GM04503 (cell line): ENCODE data around the gene TFB2M.
A peak's percentile ranks its signal among the peaks of the same experiment; 100 is the strongest.
"Not testable (repeated sequence)": the region's sequence is repeated elsewhere in the genome, so short reads cannot be mapped to it uniquely, and the experiment has no call there.

Experiments used
- DNase-seq: peaks from one replicate; pipeline ENCODE4 v3.0.0-alpha.2; 2012; ENCODE audit warnings: low read depth

Gene TFB2M, protein sequence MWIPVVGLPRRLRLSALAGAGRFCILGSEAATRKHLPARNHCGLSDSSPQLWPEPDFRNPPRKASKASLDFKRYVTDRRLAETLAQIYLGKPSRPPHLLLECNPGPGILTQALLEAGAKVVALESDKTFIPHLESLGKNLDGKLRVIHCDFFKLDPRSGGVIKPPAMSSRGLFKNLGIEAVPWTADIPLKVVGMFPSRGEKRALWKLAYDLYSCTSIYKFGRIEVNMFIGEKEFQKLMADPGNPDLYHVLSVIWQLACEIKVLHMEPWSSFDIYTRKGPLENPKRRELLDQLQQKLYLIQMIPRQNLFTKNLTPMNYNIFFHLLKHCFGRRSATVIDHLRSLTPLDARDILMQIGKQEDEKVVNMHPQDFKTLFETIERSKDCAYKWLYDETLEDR

DNA sequence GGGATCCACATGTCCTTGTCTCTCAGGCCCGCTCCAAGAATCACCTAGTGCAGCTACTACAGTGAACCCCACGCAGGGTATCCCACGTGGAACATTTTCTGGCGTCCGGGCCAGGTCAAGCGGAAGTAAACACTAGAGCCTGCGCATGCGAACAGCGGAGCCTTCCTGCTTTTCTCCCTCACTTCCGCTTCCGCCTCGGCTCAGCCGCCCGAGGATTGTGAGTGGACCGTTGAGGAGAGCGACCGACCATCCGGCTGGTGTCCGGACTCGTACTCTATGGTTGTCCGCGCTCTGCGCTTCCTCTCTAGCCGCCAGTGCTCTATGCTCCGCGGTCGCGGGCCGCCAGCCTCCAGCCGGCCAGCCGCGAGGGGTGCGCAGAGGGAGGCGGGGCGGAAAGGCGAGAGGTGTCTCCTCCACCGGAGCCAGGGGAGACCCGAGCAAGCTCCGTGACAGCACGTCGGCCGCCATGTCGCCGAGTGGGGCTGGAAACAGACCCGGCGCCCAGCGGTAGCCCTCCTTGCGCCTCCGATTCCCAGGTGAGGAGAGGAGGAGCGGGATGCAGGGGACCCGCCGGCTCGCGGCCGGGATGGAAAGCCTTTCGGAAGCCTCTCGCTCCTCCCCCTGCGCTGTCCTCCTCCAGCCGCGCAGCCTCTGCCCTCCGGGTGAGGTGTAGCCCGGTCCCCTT lies at the start of gene TFB2M, which contains the start of gene CNST:
TFB2M (minus strand) TSS at position 134 of the 685 bp plus-strand sequence; CDS start at position 11, 123 bp downstream.
CNST (plus strand) TSS at position 329 of the 685 bp plus-strand sequence. CDS start 25,107 bp downstream, outside the sequence.
- peak; percentile 95 for DNase-seq

DNA sequence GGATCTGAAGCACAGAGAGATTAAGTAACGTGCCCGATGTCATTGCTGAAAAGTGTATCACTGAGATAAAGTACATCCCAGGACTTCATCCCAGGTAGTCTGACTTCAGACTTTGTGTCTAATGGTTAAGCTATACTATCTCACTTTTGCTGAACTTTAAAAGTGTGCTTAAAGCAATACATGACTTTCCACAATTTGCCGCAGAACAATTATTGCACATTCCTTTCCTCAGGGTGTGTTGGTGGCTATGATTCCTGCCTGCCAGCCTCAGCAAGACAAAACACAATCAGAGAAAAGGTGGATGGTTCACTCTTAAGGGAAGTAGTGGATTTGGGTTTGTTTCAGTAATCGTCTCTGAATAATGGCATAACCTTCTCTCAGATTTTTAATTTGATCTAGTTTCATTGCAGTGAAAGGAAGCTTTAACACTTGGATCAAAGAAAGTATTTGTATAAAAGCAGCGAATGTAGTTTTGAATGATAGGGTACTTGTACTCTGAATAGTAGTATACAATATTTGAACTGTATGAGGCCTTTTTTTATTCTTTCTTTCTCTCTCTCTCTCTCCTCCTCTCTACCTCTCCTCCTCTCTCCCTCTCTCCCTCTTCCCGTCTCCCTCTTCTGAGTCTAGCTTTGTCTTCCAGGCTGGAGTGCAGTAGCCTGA lies 47.2 kb upstream of the TFB2M start:
- no peak for DNase-seq

DNA sequence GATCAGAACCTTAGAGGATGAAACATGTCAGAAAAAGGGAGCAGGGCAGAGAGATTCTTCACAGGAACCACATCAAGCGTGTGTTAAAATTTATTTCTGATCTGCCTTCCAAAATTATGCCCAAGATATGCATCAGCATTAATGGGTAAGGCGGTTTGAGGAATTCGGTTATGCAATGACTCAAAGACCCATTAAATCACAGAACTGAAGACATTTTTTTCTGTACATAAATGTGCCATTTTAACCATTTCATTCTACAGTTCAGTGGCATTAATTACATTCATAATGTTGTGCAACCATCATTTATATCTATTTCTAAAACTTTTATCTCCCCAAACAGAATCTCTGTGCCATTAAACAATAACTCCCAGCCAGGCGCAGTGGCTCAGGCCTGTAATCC lies 43.6 kb upstream of the TFB2M start:
- DNase-seq = peak; percentile 65

DNA sequence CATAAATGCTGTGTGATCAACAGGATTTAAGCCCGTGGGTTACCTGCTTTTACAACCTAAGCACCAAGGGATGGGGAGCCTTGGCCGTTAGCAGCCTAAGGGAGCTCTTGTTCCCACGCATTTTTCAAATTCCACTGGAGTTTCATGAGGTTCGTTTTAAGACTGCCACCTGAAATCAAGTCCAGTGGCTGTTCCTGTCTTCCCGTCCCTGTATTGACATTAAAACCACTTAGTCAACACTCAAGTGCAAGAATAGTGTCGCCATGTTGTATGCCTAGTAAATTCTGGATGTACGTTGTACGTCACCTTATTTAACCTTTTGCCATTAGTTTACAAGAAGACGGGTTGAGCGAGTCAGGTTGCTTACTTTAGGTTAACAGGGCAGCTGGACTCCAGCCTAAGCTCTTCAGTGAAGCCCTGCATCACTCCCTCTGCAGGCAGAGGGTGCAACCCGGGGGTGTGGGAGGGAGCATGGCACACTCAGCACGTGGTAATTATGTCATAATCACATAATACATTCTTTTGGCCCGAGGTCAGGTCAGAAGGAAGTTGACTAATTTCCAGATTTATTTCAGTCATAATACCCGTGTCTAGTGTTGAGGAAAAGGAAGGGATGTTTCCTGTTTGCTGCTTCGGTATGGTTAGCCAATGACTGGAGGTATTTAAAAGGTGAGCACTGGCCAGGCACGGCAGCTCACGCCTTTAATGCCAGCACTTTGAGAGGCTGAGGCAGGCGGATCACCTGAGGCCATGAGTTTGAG lies 42.7 kb upstream of the TFB2M start:
- DNase-seq = peak; percentile 79

DNA sequence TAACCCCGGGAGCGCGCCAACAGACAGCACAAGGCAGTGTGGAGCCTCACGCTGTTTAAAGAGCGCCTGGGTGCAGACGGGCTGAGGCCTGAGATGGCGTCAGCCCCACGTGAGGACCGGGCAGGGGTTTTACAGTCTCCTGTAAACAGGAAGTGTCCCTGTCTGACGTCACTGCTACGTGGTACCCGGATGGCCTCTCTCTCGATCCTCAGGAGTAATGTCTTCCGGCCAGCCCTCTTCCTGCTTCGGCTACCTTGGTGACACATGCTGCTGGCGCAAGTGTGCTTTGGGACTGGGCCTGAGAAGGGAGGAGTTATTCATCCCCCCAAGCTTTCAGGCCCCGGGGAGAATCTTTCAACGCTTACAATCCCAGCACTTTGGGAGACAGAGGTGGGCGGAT lies 41.4 kb upstream of the TFB2M start:
- DNase-seq = no peak

DNA sequence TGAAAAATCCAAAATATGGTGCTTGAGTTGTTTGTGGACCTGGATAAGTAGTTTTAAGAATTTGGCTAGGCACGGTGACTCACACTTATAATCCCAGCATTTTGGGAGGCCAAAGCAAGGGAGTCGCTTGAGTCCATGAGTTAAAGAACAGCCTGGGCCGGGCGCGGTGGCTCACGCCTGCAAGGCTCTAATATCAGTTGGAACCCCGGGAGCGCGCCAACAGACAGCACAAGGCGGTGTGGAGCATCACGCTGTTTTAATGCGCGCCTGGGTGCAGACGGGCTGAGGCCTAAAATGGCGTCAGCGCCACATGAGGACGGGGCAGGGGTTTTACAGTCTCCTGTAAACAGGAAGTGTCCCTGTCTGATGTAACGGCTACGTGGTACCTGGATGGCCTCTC lies 39.2 kb upstream of the TFB2M start:
- DNase-seq = not testable (repeated sequence)

DNA sequence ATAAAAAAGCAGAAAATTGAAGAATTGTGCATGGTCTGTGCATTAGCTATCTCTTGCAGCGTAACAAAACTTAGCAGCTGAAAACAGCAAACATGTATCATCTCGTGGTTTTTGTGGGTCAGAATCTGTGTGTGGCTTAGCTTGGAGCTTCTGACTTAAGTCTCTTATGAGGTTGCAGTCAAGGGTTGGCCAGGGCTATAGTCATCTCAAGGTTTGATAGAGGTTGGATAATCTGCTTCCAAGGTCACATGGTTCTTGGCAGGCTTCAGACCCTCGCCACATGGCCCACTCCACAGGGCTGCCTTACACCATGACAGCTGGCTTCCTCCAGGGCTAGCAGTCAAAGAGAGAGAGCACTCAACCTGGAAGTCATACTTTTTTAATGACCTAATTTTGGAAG lies 36.1 kb upstream of the TFB2M start:
- no peak for DNase-seq

DNA sequence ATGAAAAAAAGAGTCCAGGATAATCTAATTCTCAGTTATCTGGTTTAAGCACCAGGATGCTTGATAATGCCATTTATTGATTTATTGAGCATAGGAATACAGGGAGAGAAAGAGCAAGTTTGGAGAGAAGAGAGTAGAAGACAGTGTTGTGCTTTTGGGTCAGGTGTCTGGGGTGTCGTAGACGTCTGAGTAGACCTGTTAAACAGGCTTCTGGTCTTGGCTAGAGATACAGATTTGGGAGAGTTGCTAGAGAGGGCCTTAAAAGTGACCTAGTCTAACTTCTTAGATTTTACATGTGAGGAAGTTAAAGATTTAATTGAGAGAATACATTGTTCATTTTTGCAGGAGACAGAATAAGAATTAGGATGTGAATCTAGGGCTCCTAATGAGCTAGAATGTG lies 34.5 kb upstream of the TFB2M start:
- no peak for DNase-seq

DNA sequence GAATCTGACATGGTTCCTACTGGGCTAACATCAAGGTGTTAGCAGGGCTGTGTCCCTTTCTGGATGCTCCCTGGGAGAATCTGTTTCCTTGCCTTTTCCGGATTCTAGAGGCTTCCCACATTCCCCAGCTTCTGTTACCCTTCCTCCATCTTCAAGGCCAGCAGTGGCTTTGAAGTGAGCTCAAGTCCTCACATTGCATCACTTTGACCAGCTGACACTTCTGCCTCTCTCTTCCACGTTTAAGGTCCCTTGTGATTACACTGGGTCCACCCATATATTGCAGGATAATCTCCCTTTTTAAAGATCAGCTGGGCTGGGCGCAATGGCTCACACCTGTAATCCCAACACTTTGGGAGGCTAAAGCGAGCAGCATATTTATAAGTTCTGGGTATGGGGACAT lies 33.3 kb upstream of the TFB2M start:
- no peak for DNase-seq

DNA sequence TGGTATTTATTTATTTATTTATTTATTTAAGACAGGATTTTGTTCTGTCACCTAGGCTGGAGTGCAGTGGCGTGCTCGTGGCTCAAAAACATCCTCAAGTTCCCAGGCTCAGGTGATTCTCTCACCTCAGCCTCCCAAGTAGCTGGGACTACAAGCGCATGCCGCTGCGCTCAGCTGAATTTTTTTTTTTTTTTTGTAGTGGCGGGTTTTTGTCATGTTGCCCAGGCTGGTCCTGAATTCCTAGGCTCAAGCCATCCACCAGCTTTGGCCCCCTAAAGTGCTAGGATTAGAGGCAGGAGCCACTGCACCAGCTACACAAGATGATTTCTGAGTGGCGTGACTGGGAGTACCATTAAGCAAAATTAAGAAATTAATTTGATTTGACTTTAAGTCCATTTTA lies 31.9 kb upstream of the TFB2M start:
- no peak for DNase-seq

DNA sequence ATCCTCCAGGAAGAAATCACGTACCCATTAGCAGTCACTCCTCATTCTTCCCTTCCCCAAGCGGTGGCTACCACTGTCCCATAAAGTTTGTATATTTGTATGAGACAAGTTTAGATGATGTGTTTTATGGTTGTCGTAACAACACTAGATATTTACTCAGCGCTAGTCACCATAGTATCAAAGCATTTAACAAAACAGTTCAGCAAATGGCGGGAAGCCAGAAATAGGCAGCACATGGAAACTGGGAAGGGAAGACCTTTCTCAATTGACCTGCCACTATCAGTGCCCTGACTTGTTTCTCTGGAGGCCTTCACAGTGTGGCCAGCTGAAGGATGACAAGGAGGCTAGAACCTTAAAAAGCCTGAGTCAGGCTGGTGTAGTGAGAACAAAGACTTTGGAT lies 31.3 kb upstream of the TFB2M start:
- DNase-seq = peak; percentile 75

DNA sequence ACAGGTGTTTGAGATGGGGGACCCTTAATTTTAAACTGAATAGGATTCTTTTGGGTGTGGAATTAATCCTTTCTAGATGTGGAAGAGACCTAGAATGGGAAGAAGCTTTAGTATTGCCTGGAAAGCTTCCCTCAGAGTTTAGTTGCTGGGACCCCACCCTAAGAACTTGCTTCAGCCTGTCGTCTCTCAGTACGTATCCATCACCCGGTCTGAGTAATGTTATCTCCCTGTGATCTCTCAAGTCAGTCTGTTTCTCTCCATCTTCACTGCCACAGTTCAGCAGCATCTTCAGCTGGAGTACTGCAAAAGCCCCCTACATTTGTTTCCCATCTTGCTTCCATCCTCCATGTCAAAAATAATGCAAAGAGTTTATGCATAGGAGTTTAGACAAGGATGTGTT lies 29.1 kb upstream of the TFB2M start:
- no peak for DNase-seq

DNA sequence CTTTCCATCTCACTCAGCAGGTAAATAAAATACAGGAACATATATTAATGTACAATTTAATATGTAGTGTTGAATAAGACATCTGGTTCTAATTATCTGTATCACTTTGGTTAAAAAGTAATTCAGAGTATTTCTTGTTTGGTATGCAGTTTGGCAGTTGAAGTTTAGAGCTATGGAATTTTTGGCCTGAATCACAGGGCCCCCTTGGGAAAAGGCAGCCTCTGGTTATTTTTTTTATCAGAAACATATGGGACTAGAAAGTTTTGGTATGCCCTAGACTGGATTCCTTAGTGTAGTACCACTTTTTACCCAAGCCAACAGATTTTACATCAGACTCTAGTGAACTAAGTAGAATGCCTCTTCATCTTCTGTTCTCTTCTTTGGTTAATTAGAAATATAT lies 26.6 kb upstream of the TFB2M start:
- peak; percentile 96 for DNase-seq

DNA sequence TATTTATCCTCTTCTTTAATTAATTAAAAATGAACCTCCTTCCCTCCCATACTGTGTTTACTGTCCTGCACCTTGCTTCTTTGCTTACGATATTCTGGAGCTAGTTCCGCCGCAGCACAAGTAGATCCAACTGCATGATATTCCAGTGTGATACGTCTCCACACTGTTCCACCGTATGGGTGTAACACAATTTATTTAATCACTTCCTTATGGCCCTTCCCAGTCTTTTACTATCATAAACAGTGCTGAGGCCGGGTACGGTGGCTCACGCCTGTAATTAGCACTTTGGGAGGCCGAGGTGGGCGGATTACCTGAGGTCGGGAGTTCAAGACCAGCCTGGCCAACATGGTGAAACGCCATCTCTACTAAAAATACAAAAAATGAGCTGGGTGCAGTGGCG lies 25.9 kb upstream of the TFB2M start:
- no peak for DNase-seq

DNA sequence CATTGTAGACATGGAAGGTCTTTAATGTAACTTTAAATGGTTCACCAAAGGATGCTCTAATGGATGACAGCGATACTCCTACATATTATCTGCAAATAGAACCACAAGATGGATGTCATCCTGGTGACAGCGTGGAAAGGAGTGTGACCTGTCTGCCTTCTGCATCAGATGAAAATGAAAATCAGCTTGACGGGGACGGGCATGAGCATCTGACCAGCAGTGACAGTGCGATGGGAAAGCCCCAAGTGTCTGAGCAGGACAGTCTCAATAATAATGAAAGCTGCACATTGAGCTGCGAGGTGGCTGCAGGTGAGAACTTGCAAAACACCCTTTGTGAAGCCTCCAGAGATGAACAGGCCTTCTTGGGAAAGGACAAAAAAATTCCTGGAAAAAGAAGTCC lies 25.4 kb upstream of the TFB2M start:
- DNase-seq = no peak

DNA sequence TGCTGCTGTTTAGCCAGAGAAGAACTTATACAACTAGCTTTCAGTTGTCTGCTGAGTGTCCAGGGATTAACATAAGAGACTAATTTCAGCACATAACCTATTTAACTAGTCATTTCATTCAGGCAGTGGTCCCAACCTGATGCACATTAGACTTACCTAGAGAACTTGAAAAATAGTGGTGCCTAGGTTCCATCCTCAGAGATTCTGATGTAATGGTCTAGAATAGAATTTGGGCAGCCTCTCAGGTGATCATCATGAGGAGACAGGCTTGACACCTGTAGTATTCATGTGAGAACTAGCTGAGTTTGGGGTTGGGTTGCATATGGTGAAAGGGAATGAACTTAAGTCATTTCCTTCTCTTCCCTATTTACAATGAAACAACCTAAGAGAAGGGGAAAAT lies 25.0 kb upstream of the TFB2M start:
- DNase-seq = no peak

DNA sequence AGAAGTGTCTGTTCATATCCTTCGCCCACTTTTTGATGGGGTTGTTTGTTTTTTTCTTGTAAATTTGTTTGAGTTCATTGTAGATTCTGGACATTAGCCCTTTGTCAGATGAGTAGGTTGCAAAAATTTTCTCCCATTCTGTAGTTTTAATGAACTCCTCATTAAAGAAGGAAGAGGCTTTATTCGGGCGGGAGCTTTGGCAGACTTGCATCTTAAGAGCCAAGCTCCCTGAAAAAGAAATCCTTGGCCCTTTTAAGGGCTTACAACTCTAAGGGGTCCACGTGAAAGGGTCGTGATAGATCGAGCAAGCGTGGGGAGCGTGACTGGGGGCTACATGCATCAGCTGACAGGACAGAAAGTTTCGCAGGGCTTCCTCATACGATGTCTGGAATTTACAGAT lies 23.9 kb upstream of the TFB2M start:
- DNase-seq = not testable (repeated sequence)

DNA sequence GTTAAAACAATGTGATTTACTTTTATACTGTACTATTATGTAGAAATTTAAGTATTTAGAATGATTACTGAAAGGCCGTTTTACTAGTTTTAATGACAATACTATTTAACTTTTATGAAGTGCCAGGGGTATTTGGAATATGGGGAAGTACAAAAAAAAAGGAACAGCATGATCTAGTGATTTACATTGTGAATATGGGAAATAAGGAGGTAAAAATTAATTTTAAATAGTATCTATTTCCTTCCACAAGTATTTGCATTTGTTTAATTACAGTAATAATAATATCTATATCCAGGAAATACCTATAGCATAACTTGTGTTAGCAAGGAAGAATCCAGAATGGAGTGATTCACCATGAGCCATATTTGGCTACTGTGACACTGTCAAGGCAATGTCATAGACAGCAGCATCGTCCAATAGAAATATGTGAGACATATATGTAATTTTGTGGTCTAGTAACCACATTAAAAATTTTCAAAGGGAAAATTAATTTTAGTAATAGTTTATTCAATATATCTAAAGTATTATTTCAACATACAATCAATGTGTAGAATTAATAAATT lies 22.2 kb upstream of the TFB2M start:
- no peak for DNase-seq

DNA sequence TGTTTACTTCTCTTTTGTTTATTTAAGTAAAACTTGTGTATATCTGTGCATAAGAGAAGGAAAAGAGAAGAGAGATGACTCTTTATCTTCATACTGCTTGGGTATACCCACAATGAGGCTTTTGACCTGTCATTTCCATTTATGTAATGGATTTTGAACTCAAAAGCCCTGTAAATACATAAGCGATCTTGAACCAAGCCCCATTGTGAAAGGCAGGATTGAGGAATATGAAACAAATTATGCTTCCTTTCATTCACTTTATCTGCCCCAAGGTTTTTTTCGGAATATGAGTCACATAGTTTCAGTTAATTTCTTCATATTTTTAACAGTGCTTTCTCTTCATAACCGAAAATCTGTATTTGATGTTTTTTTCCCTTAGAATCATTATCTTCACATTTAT lies 21.5 kb upstream of the TFB2M start:
- DNase-seq = no peak

DNA sequence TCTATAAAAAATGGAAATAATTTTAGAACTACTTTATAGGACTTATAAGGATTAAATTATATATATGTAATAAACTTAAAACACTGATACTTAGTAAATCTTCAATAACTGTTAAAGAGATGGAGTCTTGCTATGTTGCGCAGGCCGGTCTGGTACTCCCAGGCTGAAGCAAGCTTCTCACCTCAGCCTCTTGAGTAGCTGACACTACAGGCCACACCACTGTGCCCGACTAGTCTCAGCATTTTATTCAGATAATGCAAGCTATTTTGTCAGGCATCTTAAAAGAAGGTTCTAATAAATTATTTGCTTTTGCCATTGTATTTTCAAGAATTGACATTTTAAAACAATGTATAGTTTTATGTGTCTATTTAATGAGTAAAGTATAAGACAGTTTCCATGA lies 21.0 kb upstream of the TFB2M start:
- no peak for DNase-seq

DNA sequence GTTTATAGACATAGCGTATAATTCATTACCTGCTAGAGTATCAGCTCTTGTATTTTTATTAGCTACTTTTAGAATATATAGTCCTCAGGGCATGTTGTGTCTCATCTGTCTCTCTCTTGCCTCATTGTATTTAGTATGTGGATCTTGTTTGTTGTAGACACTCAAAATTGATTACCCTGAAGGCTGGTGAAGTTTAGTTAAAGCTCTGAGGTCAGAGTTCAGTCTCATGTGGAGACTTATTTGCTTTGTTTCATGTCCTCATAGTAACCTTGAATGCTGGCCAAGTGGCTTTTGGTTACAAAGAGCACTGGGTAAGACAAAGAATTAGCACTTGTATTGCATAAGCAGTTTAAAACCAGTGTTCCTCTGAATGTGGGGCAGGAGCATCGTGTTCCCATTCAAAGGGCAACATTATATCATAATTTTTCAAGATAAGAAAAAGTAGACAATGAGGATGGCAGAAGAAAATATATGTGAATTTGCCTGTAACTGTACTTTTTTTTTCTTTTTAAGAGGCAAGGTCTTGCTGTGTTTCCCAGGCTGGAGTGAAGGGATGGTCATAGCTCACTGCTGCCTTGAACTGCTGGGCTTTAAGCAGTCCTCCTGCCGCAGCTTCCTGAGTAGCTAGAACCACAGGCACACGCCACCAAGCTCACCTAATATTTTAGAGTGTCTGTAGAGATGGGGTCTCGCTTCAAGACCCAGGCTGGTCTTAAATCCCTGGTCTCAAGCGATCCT lies 17.6 kb upstream of the TFB2M start:
- peak; percentile 75 for DNase-seq
